SU-DHL-6 (cell line): ENCODE measurements around the gene C21orf58.

ENCODE experiments used
- EZH2phosphoT487 ChIP-seq: fragments of 200-600 bp; sonication (generic), shearing (Covaris generic); conservative IDR thresholded peaks from 2 replicates; pipeline ENCODE4 v1.6.1; 2018; ENCODE audit warnings: mild to moderate bottlenecking, antibody characterized with exemption, low read length, moderate library complexity, mixed read lengths
- TF ChIP-seq, protein P1 (sequence below): fragments of 200-600 bp; sonication (generic); IDR thresholded peaks from one replicate; pipeline ENCODE4 v1.5.1; 2017; ENCODE audit warnings: antibody characterized with exemption, mild to moderate bottlenecking, low read length, moderate library complexity; ENCODE audit not compliant: insufficient read depth, poor library complexity, severe bottlenecking

DNA sequence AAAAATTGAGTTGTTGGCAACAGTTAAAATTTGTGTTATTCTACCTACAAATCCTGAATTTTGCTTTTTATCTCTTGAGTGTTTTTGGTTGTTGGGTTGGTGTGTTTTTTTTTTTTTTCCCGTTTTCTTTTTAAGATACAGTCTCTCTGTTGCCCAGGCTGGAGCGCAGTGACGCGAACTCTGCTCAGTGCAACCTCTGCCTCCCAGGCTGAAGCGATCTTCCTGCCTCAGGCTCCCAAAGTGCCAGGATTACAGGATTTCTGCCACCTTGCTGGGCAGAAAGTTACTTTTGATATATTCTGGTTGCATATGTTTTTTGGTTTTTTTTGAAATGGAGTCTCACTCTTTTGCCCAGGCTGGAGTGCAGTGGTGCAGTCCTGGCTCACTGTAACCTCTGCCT, 4.5 kb upstream of the C21orf58 start:
- TF ChIP-seq, protein P1, sequence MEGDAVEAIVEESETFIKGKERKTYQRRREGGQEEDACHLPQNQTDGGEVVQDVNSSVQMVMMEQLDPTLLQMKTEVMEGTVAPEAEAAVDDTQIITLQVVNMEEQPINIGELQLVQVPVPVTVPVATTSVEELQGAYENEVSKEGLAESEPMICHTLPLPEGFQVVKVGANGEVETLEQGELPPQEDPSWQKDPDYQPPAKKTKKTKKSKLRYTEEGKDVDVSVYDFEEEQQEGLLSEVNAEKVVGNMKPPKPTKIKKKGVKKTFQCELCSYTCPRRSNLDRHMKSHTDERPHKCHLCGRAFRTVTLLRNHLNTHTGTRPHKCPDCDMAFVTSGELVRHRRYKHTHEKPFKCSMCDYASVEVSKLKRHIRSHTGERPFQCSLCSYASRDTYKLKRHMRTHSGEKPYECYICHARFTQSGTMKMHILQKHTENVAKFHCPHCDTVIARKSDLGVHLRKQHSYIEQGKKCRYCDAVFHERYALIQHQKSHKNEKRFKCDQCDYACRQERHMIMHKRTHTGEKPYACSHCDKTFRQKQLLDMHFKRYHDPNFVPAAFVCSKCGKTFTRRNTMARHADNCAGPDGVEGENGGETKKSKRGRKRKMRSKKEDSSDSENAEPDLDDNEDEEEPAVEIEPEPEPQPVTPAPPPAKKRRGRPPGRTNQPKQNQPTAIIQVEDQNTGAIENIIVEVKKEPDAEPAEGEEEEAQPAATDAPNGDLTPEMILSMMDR, result no peak
- no peak for TF ChIP-seq EZH2phosphoT487
